DND-41 (cell line): ENCODE results near the gene C3orf20.

ENCODE experiments used
- CTCF ChIP-seq: IDR thresholded peaks from 2 replicates; pipeline ENCODE4 v1.5.1; 2012; ENCODE audit warnings: borderline replicate concordance, low read length, moderate library complexity, mild to moderate bottlenecking; ENCODE audit not compliant: poor library complexity, severe bottlenecking; ENCODE audit errors: extremely low read depth
- EZH2 ChIP-seq: IDR thresholded peaks from 3 replicates; pipeline ENCODE4 v1.6.1; 2012; ENCODE audit warnings: borderline replicate concordance, low read depth, mild to moderate bottlenecking, moderate library complexity, low read length, inconsistent platforms; ENCODE audit not compliant: severe bottlenecking

GRCh38 chr3:14791343-14791945 is 116.5 kb downstream of the C3orf20 start:
- peak; percentile 70 for TF ChIP-seq CTCF
- no peak for TF ChIP-seq EZH2
